GM19395 (cell line): ENCODE measurements around the gene DNAJC3.
"Not testable (repeated sequence)": the region's sequence is repeated elsewhere in the genome, so short reads cannot be mapped to it uniquely, and the experiment has no call there.

ENCODE experiments used
- ATAC-seq: cut with Tn5 transposase; IDR thresholded peaks from one replicate; pipeline ENCODE4 v1.9.1; 2021; ENCODE audit warnings: mild to moderate bottlenecking, moderate library complexity; ENCODE audit not compliant: unreplicated experiment

Gene DNAJC3

DNA sequence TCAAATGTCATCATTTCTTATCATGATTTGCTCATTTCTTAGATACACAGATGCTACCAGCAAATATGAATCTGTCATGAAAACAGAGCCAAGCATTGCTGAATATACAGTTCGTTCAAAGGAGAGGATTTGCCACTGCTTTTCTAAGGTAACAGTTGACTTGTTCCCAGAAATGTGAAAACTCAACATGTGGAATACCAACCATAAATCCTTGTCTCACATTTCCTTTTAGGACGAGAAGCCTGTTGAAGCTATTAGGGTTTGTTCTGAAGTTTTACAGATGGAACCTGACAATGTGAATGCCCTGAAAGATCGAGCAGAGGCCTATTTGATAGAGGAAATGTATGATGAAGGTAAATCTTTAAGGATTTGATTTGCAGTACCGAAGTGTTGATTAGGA is 86.7 kb downstream of the DNAJC3 start:
- ATAC-seq, result no peak

DNA sequence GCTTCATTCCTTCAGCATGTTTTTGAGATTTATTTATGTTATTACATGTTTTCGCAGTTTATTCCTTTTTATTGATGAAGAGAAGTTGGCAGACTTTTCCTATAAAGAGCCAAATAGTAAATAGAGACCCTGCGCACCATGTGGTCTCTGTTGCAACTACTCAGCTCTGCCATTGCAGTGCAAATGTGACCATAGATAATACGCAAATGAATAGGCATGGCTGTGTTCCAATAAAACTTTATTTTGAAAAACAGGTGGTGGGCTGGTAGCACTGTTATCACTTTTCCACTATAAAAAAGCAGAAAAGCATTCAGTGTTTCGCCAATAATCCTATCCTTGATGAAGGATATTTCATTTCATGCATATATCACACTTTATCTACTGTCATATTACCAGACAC is 95.0 kb downstream of the DNAJC3 start:
- ATAC-seq, result no peak

DNA sequence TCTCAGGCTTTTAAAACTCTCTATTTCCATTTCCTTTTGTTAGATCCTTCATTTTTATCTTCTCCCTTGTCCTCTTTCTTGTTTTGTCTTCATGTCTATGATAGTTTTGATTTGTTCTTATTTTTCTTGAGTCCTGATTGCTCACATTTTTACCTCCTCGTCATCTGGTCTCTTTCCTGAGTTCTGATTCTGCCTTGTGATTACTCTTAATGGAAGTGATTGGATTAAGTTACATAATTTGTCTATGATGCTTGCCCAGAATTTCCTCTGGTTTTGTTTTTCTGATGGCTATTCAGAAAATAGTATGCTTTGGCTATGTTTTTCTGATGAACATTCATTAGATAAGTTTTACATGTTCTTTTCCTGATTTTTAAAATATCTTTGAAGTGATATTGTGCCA is 102.6 kb downstream of the DNAJC3 start:
- ATAC-seq, result no peak

- no peak for ATAC-seq
These were observed 104.1 kb downstream of the DNAJC3 start for GRCh38 chr13:95781016-95781415.

- not testable (repeated sequence) for ATAC-seq
These were observed 105.0 kb downstream of the DNAJC3 start for GRCh38 chr13:95781940-95782339.

DNA sequence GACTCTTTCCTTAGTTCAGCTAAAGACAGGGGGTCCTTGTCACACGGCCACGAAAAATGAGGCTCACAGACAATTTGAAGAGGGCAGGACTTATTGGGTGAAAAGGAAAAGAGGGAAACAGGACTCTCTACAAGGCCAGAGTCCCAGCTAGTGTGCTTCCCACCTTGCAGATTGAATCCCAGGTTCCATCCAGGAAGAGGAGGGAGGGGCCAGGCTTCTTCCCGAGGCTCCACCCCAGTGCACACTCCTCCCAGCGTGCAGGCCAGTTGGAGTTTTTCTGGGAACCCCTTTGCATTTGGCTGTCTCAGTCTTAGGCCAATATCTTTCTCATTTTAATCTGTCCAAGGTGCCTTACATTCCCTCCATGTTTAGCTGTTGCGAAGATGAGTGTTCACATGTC is 106.8 kb downstream of the DNAJC3 start:
- ATAC-seq, result no peak

GRCh38 chr13:95784161-95784899 is 107.4 kb downstream of the DNAJC3 start:
- no peak for ATAC-seq

GRCh38 chr13:95784900-95785290 is 108.0 kb downstream of the DNAJC3 start:
- ATAC-seq, result no peak

GRCh38 chr13:95787356-95788099 is 110.6 kb downstream of the DNAJC3 start:
- no peak for ATAC-seq

DNA sequence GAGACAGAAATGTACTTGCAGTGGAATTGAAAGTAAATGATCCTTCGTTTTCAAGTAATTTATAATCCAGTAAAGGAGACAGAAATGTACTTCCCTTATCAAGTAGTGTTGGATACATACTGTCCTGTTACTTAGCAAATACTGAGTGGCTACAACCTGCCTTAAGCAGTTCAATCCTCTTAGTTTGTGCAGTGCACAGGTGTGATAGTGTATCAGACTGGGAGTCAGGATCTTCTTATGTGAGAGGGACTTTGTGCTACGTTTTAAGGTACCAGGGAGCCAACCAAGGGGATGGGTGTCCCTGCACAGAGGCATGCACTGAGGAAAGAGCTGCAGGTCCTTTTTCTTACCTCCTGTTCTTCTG is 111.1 kb downstream of the DNAJC3 start:
- no peak for ATAC-seq

- ATAC-seq, result not testable (repeated sequence)
These were observed 112.4 kb downstream of the DNAJC3 start for GRCh38 chr13:95789315-95789714.

DNA sequence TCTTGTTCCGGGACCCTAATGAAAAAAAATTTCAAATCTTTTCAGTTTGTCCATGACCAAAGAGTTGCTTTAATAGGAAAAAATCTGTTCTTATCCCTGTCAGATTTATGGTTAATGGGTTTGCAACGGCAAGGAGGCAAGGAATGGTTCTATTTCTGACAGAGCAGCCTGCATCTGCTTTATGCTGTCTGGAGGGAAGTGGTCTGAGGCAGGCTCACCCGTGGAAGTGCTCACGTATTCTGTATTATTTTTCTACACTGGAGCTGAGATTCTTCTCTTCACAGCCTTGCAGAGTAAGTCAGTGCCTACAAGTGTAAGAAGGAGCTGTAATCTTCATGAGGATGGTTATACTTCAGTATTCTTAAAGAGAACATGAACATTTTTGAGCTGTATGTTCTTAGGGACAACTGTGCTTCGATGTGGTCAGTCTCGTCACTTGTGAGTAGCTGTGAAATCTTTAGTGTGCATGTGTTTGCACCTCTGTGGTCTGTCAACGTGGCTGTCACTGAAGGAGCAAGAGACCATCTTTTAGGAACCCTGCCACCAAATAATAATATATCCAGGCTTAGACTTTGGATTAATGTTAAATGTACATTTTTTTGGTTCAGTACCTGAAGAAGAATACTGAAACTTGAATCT is 114.3 kb downstream of the DNAJC3 start:
- no peak for ATAC-seq

DNA sequence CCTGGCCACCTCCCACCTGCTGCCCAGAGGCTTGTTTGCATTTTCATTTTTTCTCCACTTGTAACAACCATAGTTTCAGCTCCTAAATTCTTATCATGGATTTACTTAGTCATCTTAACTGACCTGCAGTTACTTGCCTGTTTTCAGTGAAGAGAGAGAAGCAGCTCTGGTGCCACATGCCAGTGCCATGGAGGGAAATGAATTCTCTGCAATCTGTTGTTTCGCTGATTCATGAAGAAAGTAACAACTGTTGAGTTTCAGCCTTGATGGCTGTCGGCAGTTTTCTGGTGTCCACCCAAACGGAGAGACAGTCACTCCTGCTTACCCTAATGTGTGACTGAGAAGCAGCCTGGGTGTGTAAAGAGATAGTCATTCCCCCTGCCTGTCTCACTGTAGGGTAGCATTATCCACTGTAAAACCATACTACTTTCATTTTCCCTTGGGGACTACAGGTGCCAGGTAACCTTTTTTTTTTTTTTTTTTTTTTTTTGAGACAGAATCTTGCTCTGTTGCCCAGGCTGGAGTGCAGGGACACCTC is 116.1 kb downstream of the DNAJC3 start:
- no peak for ATAC-seq

GRCh38 chr13:95793781-95794180 is 116.8 kb downstream of the DNAJC3 start:
- no peak for ATAC-seq

DNA sequence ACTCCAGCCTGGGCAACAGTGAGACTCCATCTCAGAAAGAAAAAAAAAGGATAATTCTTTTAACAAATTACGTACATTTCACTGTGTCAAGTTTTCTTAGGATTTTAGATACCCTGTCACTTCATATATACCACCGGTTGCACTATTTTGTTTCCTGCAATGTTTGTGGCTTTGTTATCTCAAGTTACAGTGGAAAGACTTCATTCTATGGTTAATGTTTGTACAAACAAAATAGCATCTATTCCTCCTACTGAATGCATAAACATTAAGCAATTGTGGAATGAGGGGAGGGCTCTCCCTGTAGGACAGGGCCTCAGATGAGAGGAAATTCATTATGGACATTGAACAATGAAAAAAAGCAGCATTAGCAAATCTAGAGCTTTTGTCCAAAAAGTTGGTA is 120.1 kb downstream of the DNAJC3 start:
- no peak for ATAC-seq

DNA sequence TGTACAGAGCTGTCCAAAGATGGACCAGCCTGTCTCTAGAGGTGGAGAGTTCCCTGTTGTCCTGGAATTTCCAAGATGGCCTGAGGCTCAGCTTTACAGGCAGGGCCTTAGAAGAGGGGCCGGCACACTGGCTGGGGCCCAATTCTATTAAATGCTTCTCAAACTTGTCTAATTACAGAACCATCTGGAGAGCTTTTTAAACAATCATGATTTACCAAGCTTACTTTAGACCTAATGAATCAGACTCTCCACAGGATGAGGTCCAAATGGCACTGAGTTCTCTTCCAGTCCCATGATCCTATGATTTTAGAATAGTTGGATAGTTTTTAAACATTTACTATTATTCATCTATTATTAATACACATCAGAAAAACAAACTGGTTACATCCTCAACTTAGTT is 123.5 kb downstream of the DNAJC3 start:
- no peak for ATAC-seq

- ATAC-seq, result no peak
These were observed 124.9 kb downstream of the DNAJC3 start for GRCh38 chr13:95801825-95802224.

DNA sequence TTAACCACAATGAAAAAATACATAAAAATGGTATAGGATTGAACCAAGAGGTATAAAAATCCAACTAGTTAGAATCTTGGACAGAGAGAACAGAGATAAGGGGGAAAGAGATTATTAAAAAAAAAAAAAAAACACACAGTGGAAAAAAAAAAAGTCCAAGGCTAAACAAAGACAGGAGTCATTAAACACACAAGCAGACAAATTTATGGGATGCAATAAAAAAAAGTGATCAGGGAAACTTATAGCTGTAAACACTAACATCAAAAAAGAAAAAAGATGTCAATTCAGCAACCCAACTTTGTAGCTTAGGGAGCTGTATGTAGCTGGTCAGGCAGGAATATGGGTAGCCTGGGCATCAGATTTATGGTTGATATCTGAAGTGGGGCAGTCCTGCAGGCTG is 129.0 kb downstream of the DNAJC3 start:
- ATAC-seq, result no peak

DNA sequence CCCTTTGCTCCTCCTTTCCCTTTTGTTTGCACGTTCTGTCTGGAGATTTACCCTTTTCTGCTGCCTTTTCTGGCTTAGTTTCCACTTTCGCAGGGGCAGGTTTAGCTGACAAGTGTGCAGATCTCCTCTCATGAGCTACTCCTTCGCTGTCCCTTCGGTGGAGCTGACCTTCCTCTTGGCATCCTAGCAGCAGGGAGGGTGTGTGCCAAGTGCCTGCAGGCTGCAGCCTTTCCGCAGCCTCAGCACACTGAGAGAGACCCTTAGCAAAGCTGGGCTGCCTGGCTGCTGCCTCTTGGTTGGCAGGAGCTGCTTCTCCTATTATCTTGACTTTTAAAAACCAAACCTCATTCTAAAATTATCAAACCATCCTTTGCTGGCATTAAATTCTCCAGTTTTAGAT is 132.5 kb downstream of the DNAJC3 start:
- ATAC-seq, result no peak

DNA sequence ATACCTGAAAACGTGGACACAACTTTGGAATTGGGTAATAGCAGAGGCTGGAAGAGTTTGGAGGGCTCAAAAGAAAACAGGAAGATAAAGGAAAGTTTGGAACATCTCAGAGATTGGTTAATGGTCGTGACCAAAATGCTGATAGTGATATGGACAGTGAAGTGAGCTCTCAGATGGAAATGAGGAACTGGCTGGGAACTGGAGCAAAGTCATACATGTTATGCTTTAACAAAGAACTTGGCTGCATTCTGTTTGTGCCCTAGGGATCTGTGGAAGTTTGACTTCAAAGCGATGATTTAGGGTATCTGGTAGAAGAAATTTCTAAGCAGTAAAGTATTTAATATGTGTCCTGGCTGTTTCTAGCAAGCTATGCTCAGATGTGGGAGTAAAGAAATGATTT is 136.2 kb downstream of the DNAJC3 start:
- no peak for ATAC-seq

DNA sequence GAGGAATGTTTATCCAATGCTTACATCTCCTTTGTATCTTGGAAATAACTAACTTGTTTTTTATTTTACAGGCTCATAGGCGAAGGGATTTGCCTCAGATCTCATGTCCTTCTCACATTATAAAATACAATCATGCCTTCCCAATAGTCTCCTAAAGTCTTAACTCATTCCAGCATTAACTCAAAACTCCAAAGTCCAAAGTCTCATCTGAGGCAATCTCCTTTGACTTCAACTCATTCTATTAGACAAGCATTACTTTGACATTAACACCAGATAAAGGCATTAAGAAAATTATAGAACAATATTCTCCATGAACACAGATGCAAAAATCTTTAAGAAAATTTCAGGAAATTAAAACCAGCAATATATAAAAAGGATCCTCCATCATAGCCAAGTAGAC is 137.6 kb downstream of the DNAJC3 start:
- no peak for ATAC-seq

DNA sequence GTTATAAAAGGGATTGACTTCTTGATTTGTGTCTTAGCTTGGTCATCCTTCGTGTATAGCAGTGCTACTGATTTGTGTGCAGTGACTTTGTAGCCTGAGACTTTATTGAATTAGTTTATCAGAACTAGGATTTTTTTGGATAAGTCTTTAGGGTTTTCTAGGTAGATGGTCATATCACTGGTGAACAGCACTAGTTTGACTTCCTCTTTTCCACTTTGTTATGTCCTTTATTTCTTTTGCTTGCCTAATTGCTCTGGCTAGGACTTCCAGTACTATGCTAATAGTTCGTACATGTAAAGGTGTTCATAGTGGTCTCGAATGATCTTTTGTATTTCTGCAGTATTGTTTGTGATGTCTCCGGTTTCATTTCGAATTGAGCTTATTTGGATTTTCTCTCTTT is 145.4 kb downstream of the DNAJC3 start:
- no peak for ATAC-seq
